Ovary (tissue), 3 donors: ENCODE results near the gene RRP1B.

Source experiments
- CTCF ChIP-seq, 3 donors: fragments of 450-650 bp in 2 of 3; fragments of 200-600 bp in 1 of 3; IDR thresholded peaks; one replicate each; pipeline versions ENCODE4 v1.5.1 to v1.8.0; 2016 to 2022; ENCODE audit warnings: antibody characterized with exemption in 3 of 3, mild to moderate bottlenecking in 1 of 3
- POLR2A ChIP-seq: fragments of 450-650 bp; IDR thresholded peaks from one replicate; pipeline ENCODE4 v1.6.1; 2017; ENCODE audit warnings: antibody characterized with exemption, mild to moderate bottlenecking, moderate library complexity
- donor health status: DM: no; HTN: no; CAD: no.

GRCh38 chr21:43731891-43732711, 72.7 kb downstream of the RRP1B start:
- no peak for TF ChIP-seq CTCF (IDR thresholded peaks at IDR 0.05)
- TF ChIP-seq POLR2A = no peak
